ENCODE measurements around the gene TDRKH.

The TDRKH gene

GRCh38 chr1:151831256-151831591 lies 40.9 kb upstream of the TDRKH start:
- 81% methylated on average over 4 of the region's 4 CpGs for WGBS
- Histone ChIP-seq H3K79me1 (replicated peaks; ENCODE audit: low read length, poor library complexity, severe bottlenecking) (no peaks in the 10 kb centered on the region), H3K36me3 (ENCODE audit: control insufficient read depth in 1 of 2, insufficient read depth in 2 of 2, low read depth in 1 of 2, low read length in 2 of 2) (no peaks in the 10 kb centered on the region)

DNA sequence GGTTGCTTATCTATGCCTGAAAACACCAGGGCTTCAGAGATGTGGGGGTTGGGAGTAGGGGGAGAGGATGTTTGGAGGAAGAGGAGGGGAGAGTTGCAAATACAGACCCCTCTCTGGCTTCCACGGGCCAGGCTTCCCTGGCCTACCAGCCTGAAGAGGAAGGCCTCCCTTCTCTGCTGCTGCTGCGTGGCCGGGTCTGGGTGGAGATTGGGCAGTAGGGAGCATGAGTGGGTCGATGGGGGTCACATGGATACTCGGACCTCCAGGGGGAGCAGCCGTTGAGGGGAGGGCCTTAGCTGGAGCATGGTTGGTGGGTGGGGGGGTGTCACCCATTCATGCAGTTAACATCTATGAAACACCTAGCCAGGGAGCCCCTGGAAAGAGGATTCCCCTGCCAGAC lies 39.8 kb upstream of the TDRKH start:
- no peak overlapping the region for H3K23ac ChIP-seq (ENCODE audit: low read length in 2 of 2)
- H3K18ac ChIP-seq (ENCODE audit: low read depth in 1 of 2, low read length in 2 of 2), result no peak overlapping the region
- no peaks in the 10 kb centered on the region for H3K9me3 ChIP-seq (ENCODE audit: control insufficient read depth, low read length)
- no peak overlapping the region for H3K14ac ChIP-seq (ENCODE audit: low read length in 2 of 2)
- no peak overlapping the region for H2BK5ac ChIP-seq (ENCODE audit: low read depth, low read length, poor library complexity, severe bottlenecking)
- no peak overlapping the region for H2BK12ac ChIP-seq (ENCODE audit: low read length in 2 of 2)
- no peak overlapping the region for H4K91ac ChIP-seq (ENCODE audit: low read length)
- H3K4ac ChIP-seq (ENCODE audit: low read depth in 1 of 2, low read length in 2 of 2), result no peak overlapping the region
- H2BK15ac ChIP-seq (ENCODE audit: low read depth, poor library complexity, severe bottlenecking), result no peak overlapping the region
- H3K36me3 ChIP-seq (ENCODE audit: control insufficient read depth in 1 of 2, insufficient read depth in 2 of 2, low read depth in 1 of 2, low read length in 2 of 2), result no peaks in the 10 kb centered on the region
- no peak overlapping the region for H2AFZ ChIP-seq (ENCODE audit: low read depth, low read length)
- peaks cover 37 to 68% of the 10 kb centered on the region in 2 experiments for H3K27me3 ChIP-seq (ENCODE audit: control insufficient read depth in 1 of 2, insufficient read depth in 1 of 2, low read length in 2 of 2)
- no peaks in the 10 kb centered on the region for H3K79me1 ChIP-seq (replicated peaks; ENCODE audit: low read length, poor library complexity, severe bottlenecking)
- no peak overlapping the region for H4K8ac ChIP-seq (ENCODE audit: low read length)
- H3K9ac ChIP-seq (ENCODE audit: low read length), result no peak overlapping the region
- DNase-seq, result no peak
- no peak overlapping the region for H3K4me3 ChIP-seq (ENCODE audit: insufficient read depth in 1 of 2, low read depth in 1 of 2, low read length in 2 of 2)
- no peak overlapping the region for H3K27ac ChIP-seq (ENCODE audit: low read length, poor library complexity, severe bottlenecking)
- no peak overlapping the region for H2BK120ac ChIP-seq (ENCODE audit: low read depth, low read length)
- H3K4me2 ChIP-seq (ENCODE audit: low read length, poor library complexity, severe bottlenecking), result no peak overlapping the region
- WGBS, result 53% methylated on average over 3 of the region's 6 CpGs
- no peak overlapping the region for H2AK5ac ChIP-seq (ENCODE audit: low read length, severe bottlenecking)
- peaks cover 9% of the 10 kb centered on the region for H3K4me1 ChIP-seq (ENCODE audit: control insufficient read depth, insufficient read depth, low read depth, low read length)

More at GRCh38 chr1:151831256-151831591, 40.9 kb upstream of the TDRKH start:
- Histone ChIP-seq H3K4me2 (ENCODE audit: low read length, poor library complexity, severe bottlenecking) (no peak overlapping the region), H3K14ac (ENCODE audit: low read length in 2 of 2) (peak overlapping the region in 1 of 2 experiments; percentile 50), H3K9me3 (ENCODE audit: control insufficient read depth, low read length) (no peaks in the 10 kb centered on the region), H2AK5ac (ENCODE audit: low read length, severe bottlenecking) (no peak overlapping the region), H3K23ac (ENCODE audit: low read length in 2 of 2) (no peak overlapping the region), H2BK5ac (ENCODE audit: low read depth, low read length, poor library complexity, severe bottlenecking) (no peak overlapping the region), H2BK120ac (ENCODE audit: low read depth, low read length) (no peak overlapping the region), H3K4me1 (ENCODE audit: control insufficient read depth, insufficient read depth, low read depth, low read length) (peaks cover 8% of the 10 kb centered on the region), H4K8ac (ENCODE audit: low read length) (no peak overlapping the region), H3K18ac (ENCODE audit: low read depth in 1 of 2, low read length in 2 of 2) (no peak overlapping the region), H4K91ac (ENCODE audit: low read length) (no peak overlapping the region), H3K9ac (ENCODE audit: low read length) (no peak overlapping the region), H3K27ac (ENCODE audit: low read length, poor library complexity, severe bottlenecking) (no peak overlapping the region), H3K27me3 (ENCODE audit: control insufficient read depth in 1 of 2, insufficient read depth in 1 of 2, low read length in 2 of 2) (peaks cover 32 to 59% of the 10 kb centered on the region in 2 experiments), H2BK15ac (ENCODE audit: low read depth, poor library complexity, severe bottlenecking) (no peak overlapping the region), H2AFZ (ENCODE audit: low read depth, low read length) (no peak overlapping the region), H3K4ac (ENCODE audit: low read depth in 1 of 2, low read length in 2 of 2) (no peak overlapping the region), H3K4me3 (ENCODE audit: insufficient read depth in 1 of 2, low read depth in 1 of 2, low read length in 2 of 2) (no peak overlapping the region), H2BK12ac (ENCODE audit: low read length in 2 of 2) (no peak overlapping the region)
- no peak for DNase-seq

GRCh38 chr1:151829352-151830046 lies 39.2 kb upstream of the TDRKH start:
- no peaks in the 10 kb centered on the region for H3K9me3 ChIP-seq (ENCODE audit: control insufficient read depth, low read length)
- H2BK5ac ChIP-seq (ENCODE audit: low read depth, low read length, poor library complexity, severe bottlenecking), result no peak overlapping the region
- H2AFZ ChIP-seq (ENCODE audit: low read depth, low read length), result no peak overlapping the region
- H3K27ac ChIP-seq (ENCODE audit: low read length, poor library complexity, severe bottlenecking), result no peak overlapping the region
- no peak overlapping the region for H3K14ac ChIP-seq (ENCODE audit: low read length in 2 of 2)
- H3K4me3 ChIP-seq (ENCODE audit: insufficient read depth in 1 of 2, low read depth in 1 of 2, low read length in 2 of 2), result no peak overlapping the region
- no peak overlapping the region for H3K9ac ChIP-seq (ENCODE audit: low read length)
- H3K18ac ChIP-seq (ENCODE audit: low read depth in 1 of 2, low read length in 2 of 2), result no peak overlapping the region
- peaks cover 9% of the 10 kb centered on the region for H3K4me1 ChIP-seq (ENCODE audit: control insufficient read depth, insufficient read depth, low read depth, low read length)
- no peak overlapping the region for H3K4me2 ChIP-seq (ENCODE audit: low read length, poor library complexity, severe bottlenecking)
- H4K8ac ChIP-seq (ENCODE audit: low read length), result no peak overlapping the region
- no peaks in the 10 kb centered on the region for H3K79me1 ChIP-seq (replicated peaks; ENCODE audit: low read length, poor library complexity, severe bottlenecking)
- no peak overlapping the region for H3K23ac ChIP-seq (ENCODE audit: low read length in 2 of 2)
- no peak overlapping the region for H2AK5ac ChIP-seq (ENCODE audit: low read length, severe bottlenecking)
- H2BK15ac ChIP-seq (ENCODE audit: low read depth, poor library complexity, severe bottlenecking), result peak overlapping the region; percentile 44
- no peaks in the 10 kb centered on the region for H3K36me3 ChIP-seq (ENCODE audit: control insufficient read depth in 1 of 2, insufficient read depth in 2 of 2, low read depth in 1 of 2, low read length in 2 of 2)
- no peak for DNase-seq
- peaks cover 42 to 73% of the 10 kb centered on the region in 2 experiments for H3K27me3 ChIP-seq (ENCODE audit: control insufficient read depth in 1 of 2, insufficient read depth in 1 of 2, low read length in 2 of 2)
- no peak overlapping the region for H2BK120ac ChIP-seq (ENCODE audit: low read depth, low read length)
- H4K91ac ChIP-seq (ENCODE audit: low read length), result no peak overlapping the region
- WGBS, result 45% methylated on average over 4 of the region's 4 CpGs
- H2BK12ac ChIP-seq (ENCODE audit: low read length in 2 of 2), result no peak overlapping the region
- H3K4ac ChIP-seq (ENCODE audit: low read depth in 1 of 2, low read length in 2 of 2), result no peak overlapping the region

GRCh38 chr1:151828921-151829320 lies 38.6 kb upstream of the TDRKH start:
- Histone ChIP-seq H4K8ac (ENCODE audit: low read length) (no peak overlapping the region), H3K27me3 (ENCODE audit: control insufficient read depth in 1 of 2, insufficient read depth in 1 of 2, low read length in 2 of 2) (peaks cover 48 to 74% of the 10 kb centered on the region in 2 experiments), H2BK12ac (ENCODE audit: low read length in 2 of 2) (no peak overlapping the region), H2BK5ac (ENCODE audit: low read depth, low read length, poor library complexity, severe bottlenecking) (no peak overlapping the region), H3K4ac (ENCODE audit: low read depth in 1 of 2, low read length in 2 of 2) (no peak overlapping the region), H3K36me3 (ENCODE audit: control insufficient read depth in 1 of 2, insufficient read depth in 2 of 2, low read depth in 1 of 2, low read length in 2 of 2) (no peaks in the 10 kb centered on the region), H3K14ac (ENCODE audit: low read length in 2 of 2) (no peak overlapping the region), H3K9me3 (ENCODE audit: control insufficient read depth, low read length) (no peaks in the 10 kb centered on the region), H4K91ac (ENCODE audit: low read length) (no peak overlapping the region), H2AFZ (ENCODE audit: low read depth, low read length) (no peak overlapping the region), H3K23ac (ENCODE audit: low read length in 2 of 2) (no peak overlapping the region), H3K27ac (ENCODE audit: low read length, poor library complexity, severe bottlenecking) (no peak overlapping the region), H3K4me3 (ENCODE audit: insufficient read depth in 1 of 2, low read depth in 1 of 2, low read length in 2 of 2) (no peak overlapping the region), H3K4me2 (ENCODE audit: low read length, poor library complexity, severe bottlenecking) (no peak overlapping the region), H2AK5ac (ENCODE audit: low read length, severe bottlenecking) (no peak overlapping the region), H2BK120ac (ENCODE audit: low read depth, low read length) (no peak overlapping the region), H3K79me1 (replicated peaks; ENCODE audit: low read length, poor library complexity, severe bottlenecking) (no peaks in the 10 kb centered on the region), H3K9ac (ENCODE audit: low read length) (no peak overlapping the region), H2BK15ac (ENCODE audit: low read depth, poor library complexity, severe bottlenecking) (peak overlapping the region; percentile 44), H3K18ac (ENCODE audit: low read depth in 1 of 2, low read length in 2 of 2) (no peak overlapping the region), H3K4me1 (ENCODE audit: control insufficient read depth, insufficient read depth, low read depth, low read length) (peaks cover 9% of the 10 kb centered on the region)
- peak; percentile 20 for DNase-seq
- 9% methylated on average over 12 of the region's 12 CpGs for WGBS

Data from mesenchymal stem cell (in vitro differentiated cells and primary cell).